Tibial artery (tissue), 4 donors: ENCODE measurements around the gene SAMD9L.

Experiments used
- DNase-seq, 2 donors: peaks; one replicate each; pipeline ENCODE4 v3.0.0-alpha.2; 2019
- H3K27ac ChIP-seq, 2 donors: fragments of 200-600 bp; sonication (generic) in 1 of 2; 1 replicate in 1 of 2; 2 replicates in 1 of 2; pipeline ENCODE4 v1.5.1; 2018 to 2019; ENCODE audit warnings: mild to moderate bottlenecking in 1 of 2
- H3K27me3 ChIP-seq, 2 donors: fragments of 200-600 bp; sonication (generic) in 1 of 2; one replicate each; pipeline versions ENCODE4 v1.5.1 to v1.6.0; 2016 to 2019
- H3K36me3 ChIP-seq, 3 donors: fragments of 200-600 bp; sonication (generic) in 2 of 3; one replicate each; pipeline ENCODE4 v1.5.1; 2016 to 2019; ENCODE audit warnings: mild to moderate bottlenecking in 2 of 3
- H3K4me1 ChIP-seq, 4 donors: fragments of 200-600 bp; sonication (generic) in 2 of 4; 1 replicate in 3 of 4; 2 replicates in 1 of 4; pipeline ENCODE4 v1.5.1; 2016 to 2019
- H3K4me3 ChIP-seq, 2 donors: fragments of 200-600 bp; sonication (generic) in 1 of 2; 1 replicate in 1 of 2; 2 replicates in 1 of 2; pipeline ENCODE4 v1.5.1; 2018 to 2019; ENCODE audit warnings: mild to moderate bottlenecking in 2 of 2
- H3K9me3 ChIP-seq, 3 donors: fragments of 200-600 bp; sonication (generic) in 1 of 3; one replicate each; pipeline ENCODE4 v1.5.1; 2016 to 2019
- intact Hi-C: fragments of 100-400 bp; cut with DNase I; formaldehyde crosslinking; loops from one replicate; pipeline ENCODE4 v1.15.0; 2023; ENCODE audit warnings: low total_unique reads
- TF ChIP-seq, protein P1 (sequence below), 2 experiments: fragments of 200-600 bp in 1 of 2; fragments of 450-650 bp in 1 of 2; IDR thresholded peaks; one replicate each; pipeline ENCODE4 v1.5.1; 2017 to 2019; ENCODE audit warnings: antibody characterized with exemption in 2 of 2, mild to moderate bottlenecking in 1 of 2, moderate library complexity in 1 of 2

Gene SAMD9L

DNA sequence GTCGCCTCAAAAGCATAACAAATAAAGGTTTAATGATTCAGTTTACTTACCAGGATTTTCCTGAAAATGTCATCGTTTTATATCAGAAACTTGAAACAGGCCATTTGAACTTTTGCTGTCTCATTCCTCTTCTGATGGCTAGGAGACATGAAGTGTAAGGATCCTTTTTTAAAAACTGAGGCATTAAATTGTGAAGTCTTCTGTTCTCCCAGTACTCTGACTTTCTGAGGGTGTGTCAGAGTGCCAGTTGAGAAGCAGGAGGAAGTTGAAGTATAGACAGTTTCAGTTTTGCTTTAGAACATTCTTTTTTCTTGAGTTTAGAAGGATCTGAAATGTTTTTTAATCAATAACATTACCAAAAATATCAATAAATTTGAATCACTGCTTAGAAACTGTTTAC lies at the start of gene SAMD9L:
Gene SAMD9L (minus strand): TSS at position 242 of the 400 bp plus-strand sequence. CDS start 12,414 bp downstream, outside the sequence.
- no peaks in the 10 kb centered on the region for H3K27me3 ChIP-seq
- TF ChIP-seq, protein P1, sequence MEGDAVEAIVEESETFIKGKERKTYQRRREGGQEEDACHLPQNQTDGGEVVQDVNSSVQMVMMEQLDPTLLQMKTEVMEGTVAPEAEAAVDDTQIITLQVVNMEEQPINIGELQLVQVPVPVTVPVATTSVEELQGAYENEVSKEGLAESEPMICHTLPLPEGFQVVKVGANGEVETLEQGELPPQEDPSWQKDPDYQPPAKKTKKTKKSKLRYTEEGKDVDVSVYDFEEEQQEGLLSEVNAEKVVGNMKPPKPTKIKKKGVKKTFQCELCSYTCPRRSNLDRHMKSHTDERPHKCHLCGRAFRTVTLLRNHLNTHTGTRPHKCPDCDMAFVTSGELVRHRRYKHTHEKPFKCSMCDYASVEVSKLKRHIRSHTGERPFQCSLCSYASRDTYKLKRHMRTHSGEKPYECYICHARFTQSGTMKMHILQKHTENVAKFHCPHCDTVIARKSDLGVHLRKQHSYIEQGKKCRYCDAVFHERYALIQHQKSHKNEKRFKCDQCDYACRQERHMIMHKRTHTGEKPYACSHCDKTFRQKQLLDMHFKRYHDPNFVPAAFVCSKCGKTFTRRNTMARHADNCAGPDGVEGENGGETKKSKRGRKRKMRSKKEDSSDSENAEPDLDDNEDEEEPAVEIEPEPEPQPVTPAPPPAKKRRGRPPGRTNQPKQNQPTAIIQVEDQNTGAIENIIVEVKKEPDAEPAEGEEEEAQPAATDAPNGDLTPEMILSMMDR (IDR thresholded peaks at IDR 0.05) = no peak

DNA sequence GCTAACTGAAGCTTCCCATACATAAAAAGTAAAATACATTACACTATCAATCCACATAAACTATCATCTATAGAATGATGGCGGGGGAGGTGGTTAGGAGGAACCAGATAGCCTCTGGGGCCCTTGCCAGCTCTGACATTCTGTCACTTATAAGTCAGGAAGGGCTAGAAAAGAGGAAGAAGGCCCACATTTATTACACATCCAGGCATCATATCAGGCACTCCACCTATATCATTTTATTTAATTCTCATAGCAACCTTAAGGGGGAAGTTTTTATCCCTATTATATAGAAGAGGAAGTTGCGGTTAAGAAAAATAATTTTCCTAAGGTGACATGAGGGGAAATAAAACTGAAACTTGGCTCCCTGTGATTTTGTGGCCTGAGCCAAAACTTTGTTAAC lies 48.2 kb upstream of the SAMD9L start:
- intact Hi-C loops = no loop called here
- Histone ChIP-seq H3K4me3 (no peak overlapping the region), H3K27me3 (no peaks in the 10 kb centered on the region), H3K27ac (no peak overlapping the region), H3K9me3 (no peaks in the 10 kb centered on the region), H3K4me1 (no peaks in the 10 kb centered on the region), H3K36me3 (no peaks in the 10 kb centered on the region)
- TF ChIP-seq, protein P1 (IDR thresholded peaks at IDR 0.05) = no peak
- no peak for DNase-seq

More for the DNA sequence above, at the start of gene SAMD9L:
- Histone ChIP-seq H3K9me3 (no peaks in the 10 kb centered on the region), H3K4me3 (peak within 1 kb of the TSS; percentile 42 to 55), H3K4me1 (peaks cover 0 to 14% (median 7%) of the 10 kb centered on the region in 4 donors), H3K36me3 (peaks cover 18 to 21% (median 20%) of the 10 kb centered on the region in 3 donors), H3K27ac (peak within 1 kb of the TSS; percentile 30 to 39)
- no peak for DNase-seq
- intact Hi-C loops = no loop called here

DNA sequence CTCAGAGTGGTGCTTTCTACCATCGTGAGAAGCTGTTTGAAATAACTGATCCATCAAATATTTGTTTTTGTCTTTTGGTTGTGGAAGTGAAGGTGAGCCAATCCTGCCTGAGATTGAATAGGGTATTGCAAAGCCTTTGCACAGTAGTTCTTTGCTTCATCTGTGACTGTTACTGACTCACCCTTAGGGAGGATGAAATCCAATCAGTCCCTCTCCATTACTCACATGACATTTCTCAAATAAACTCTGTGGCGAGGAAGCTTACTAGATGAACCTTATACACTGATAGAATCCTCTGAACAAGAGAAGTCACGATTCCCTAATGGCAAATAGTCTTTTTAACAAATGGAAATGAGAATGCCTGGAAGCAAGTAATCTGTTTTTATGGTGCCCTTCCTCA lies 46.2 kb upstream of the SAMD9L start:
- Histone ChIP-seq H3K4me1 (no peaks in the 10 kb centered on the region), H3K9me3 (no peaks in the 10 kb centered on the region), H3K36me3 (no peaks in the 10 kb centered on the region), H3K27ac (no peak overlapping the region), H3K27me3 (no peaks in the 10 kb centered on the region), H3K4me3 (no peak overlapping the region)
- DNase-seq = no peak
- intact Hi-C loops = no loop called here
- TF ChIP-seq, protein P1 (IDR thresholded peaks at IDR 0.05) = no peak

DNA sequence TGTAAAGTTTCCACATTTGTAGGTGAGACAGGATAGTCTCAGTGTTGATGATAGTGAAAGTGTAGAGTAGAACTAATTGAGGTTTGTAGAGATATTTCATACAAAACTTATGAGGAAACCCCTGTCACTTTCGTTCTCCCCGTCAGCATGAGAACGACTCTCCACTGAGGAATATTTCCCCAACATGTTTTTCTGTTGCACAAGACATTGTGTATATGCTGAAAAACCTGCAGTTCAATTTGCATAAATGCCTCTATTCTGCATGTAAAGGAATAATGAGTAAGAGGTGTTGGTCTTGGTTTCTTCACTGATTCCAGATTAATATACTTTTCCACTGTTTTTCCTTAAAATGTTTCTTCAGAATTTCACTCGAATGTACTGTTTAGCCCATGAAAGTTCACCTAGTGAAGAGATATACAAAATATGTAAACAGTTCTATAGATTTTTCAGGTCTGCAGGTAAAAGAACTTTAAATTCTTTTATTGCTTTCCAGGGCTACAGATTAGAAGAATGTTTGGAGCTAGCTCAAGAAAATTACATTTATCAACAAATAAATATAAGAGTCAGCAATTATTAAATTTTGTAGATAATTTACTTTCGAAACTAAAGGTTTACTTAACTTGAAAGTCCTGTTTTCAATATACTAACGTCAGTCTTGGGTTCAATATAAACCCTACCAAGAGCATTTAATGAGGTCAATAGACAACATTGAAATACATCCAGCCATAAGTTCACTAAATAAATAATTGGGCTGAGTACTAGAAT lies 40.9 kb upstream of the SAMD9L start:
- H3K4me3 ChIP-seq = no peak overlapping the region
- H3K27me3 ChIP-seq = no peaks in the 10 kb centered on the region
- no peaks in the 10 kb centered on the region for H3K36me3 ChIP-seq
- H3K27ac ChIP-seq = no peak overlapping the region
- no peaks in the 10 kb centered on the region for H3K4me1 ChIP-seq
- intact Hi-C loops = no loop called here
- no peaks in the 10 kb centered on the region for H3K9me3 ChIP-seq
- DNase-seq = no peak
- TF ChIP-seq, protein P1 (IDR thresholded peaks at IDR 0.05) = no peak

DNA sequence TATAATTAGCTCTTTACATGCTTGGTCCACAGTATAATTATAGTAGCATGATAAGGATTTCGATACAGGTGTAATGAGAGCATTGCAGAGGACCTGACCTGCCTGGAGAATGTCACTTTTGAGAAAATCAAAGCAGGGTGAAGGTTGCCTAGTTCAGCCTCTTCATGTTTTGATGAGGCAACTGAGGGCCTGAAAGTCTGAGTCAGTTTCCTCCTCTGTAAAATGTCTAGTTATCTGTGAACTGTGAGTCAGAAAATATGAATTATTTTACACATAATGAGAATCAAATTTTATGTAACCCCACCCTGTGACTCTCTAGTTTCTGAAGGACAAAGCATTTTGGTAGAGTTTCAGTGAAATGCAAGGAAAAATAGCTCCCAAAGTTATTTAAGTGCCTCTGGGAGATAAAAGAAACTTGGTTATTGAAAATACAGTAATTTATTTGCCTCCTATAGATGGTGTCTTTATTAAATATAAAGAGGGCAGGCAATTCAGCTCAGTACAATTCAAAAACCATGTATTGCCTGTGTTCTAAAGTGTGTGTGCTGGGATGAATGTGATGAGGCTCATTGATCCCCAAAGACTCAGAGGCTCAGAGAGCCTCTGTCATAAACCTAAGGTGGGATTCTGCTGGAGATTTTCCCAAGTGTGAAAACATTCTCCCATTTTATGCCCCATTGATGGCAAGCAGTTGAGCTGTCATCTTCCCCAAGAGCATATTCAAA lies 37.3 kb upstream of the SAMD9L start:
- DNase-seq = no peak
- H3K36me3 ChIP-seq = no peaks in the 10 kb centered on the region
- TF ChIP-seq, protein P1 (IDR thresholded peaks at IDR 0.05) = no peak
- no peak overlapping the region for H3K4me3 ChIP-seq
- H3K9me3 ChIP-seq = no peaks in the 10 kb centered on the region
- H3K27ac ChIP-seq = no peak overlapping the region
- no peaks in the 10 kb centered on the region for H3K27me3 ChIP-seq
- H3K4me1 ChIP-seq = no peaks in the 10 kb centered on the region
- intact Hi-C loops = no loop called here
